Naive thymus-derived CD8-positive, alpha-beta T cell (primary cell): ENCODE data around the gene ZEB2. TPM values are rescaled to one million over a fixed set of nuclear protein-coding genes. Genes with fewer than 3 reads are reported as not detected.

Experiments
- ATAC-seq, 2 donors: fragments of 150-1000 bp; cut with Tn5 transposase in 1 of 2; sonication (Bioruptor Pico), chemical (Tn5 transposase) in 1 of 2; 1 replicate in 1 of 2; 2 replicates in 1 of 2; pipeline ENCODE4 v1.10.0; 2021; ENCODE audit warnings: mild to moderate bottlenecking in 2 of 2, moderate library complexity in 2 of 2
- POLR2A ChIA-PET: fragments of 350-600 bp; sonication (Branson Sonifier 250); formaldehyde crosslinking; loops from one replicate; lab custom pipeline; 2021; ENCODE audit warnings: antibody characterized with exemption; lab: Charles Lee
- DNase-seq, 10 donors: peaks; one replicate each; pipeline versions ENCODE4 v3.0.0 to v3.0.0-alpha.2; 2020 to 2022
- H3K27ac Mint-ChIP-seq, 10 donors: one replicate each; pipeline ENCODE4 v1.8.0; 2020 to 2022; ENCODE audit warnings: mild to moderate bottlenecking in 10 of 10, mixed read lengths in 10 of 10, moderate library complexity in 4 of 10, inconsistent platforms in 1 of 10
- H3K27me3 Mint-ChIP-seq, 5 donors: one replicate each; pipeline ENCODE4 v1.8.0; 2021 to 2022; ENCODE audit warnings: mixed read lengths in 5 of 5
- H3K36me3 Mint-ChIP-seq, 3 donors: one replicate each; pipeline ENCODE4 v1.8.0; 2020 to 2022; ENCODE audit warnings: mixed read lengths in 3 of 3, mild to moderate bottlenecking in 2 of 3, inconsistent platforms in 1 of 3
- H3K4me1 Mint-ChIP-seq, 4 donors: one replicate each; pipeline ENCODE4 v1.8.0; 2021 to 2022; ENCODE audit warnings: mixed read lengths in 4 of 4
- H3K4me3 Mint-ChIP-seq, 10 donors: one replicate each; pipeline ENCODE4 v1.8.0; 2020 to 2022; ENCODE audit warnings: mild to moderate bottlenecking in 10 of 10, mixed read lengths in 10 of 10, moderate library complexity in 6 of 10, inconsistent platforms in 1 of 10
- H3K9me3 Mint-ChIP-seq, 9 donors: one replicate each; pipeline ENCODE4 v1.8.0; 2020 to 2022; ENCODE audit warnings: mixed read lengths in 9 of 9, mild to moderate bottlenecking in 3 of 9, inconsistent platforms in 1 of 9, moderate library complexity in 1 of 9
- polyA plus RNA-seq, 3 donors: library from polyadenylated mRNA; unstranded; fragments of 300-500 nt; fragmentation: Illumina TruSeq; gene quantifications; one replicate each; pipeline ENCODE4 v1.2.3, GENCODE V29; 2021
- total RNA-seq, 8 experiments: library from RNA in 2 of 8; stranded (reverse) in 2 of 8; gene quantifications; one replicate each; pipeline ENCODE4 v1.2.3 and lab custom pipeline; 2021 to 2026

The ZEB2 gene
- total and polyA plus RNA-seq, 5 experiments from 2014 or later: 0.08 to 18.8 (median 8.2) TPM

DNA sequence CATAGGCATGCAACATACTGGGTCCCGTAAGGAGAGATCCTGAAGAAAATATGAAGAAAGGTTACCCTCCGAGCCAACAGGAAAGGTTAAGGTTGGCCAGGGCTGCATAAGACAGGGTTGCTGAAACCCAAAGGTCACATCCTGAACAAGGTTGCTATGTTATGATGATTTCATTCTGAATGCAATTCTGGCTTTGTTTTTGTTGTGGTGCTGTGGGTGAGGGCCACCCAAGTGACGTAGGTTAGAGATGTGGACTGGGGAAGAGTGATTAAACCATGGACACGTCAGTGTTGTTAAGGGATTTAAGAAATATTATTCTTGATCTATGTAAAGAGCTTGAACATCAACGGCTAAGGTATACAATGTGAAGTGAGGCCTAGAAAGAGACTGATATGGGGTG, 60.0 kb downstream of the ZEB2 start:
- H3K9me3 Mint-ChIP-seq: no peaks in the 10 kb centered on the region
- H3K4me1 Mint-ChIP-seq: peaks cover 0 to 70% (median 3%) of the 10 kb centered on the region in 4 donors
- DNase-seq: peak in 3 of 10 donors; percentile 18 to 69 (median 29)
- H3K27me3 Mint-ChIP-seq: peaks cover 0 to 24% (median 2%) of the 10 kb centered on the region in 5 donors
- POLR2A ChIA-PET: no interaction called here
- H3K27ac Mint-ChIP-seq: peak overlapping the region in 7 of 10 donors; percentile 2 to 90 (median 39)
- peak overlapping the region in 2 of 10 donors; percentile 36 to 38 for H3K4me3 Mint-ChIP-seq
- no peaks in the 10 kb centered on the region for H3K36me3 Mint-ChIP-seq
- ATAC-seq: peak; percentile 56 to 57

DNA sequence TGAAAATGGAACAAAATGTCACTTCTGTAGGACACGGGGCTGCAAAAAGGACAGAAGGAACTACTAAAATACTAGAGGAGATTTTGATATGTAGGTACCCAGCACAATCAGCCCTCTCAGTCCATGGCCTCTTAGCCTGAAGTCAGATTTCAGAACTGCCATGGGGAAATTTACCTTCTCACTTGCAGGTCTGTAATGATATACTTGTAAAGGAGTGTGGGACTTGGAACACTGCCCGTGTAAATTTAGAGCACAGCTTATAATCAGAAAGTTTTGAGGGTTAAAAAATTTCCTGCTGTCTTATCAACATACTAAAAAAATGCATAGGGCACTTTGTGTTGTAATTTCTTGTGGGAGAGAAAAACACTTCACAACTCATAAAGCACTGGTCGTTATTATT, 60.6 kb downstream of the ZEB2 start:
- H3K9me3 Mint-ChIP-seq: no peaks in the 10 kb centered on the region
- no peak for DNase-seq
- peaks cover 0 to 76% (median 8%) of the 10 kb centered on the region in 4 donors for H3K4me1 Mint-ChIP-seq
- H3K4me3 Mint-ChIP-seq: peak overlapping the region in 2 of 10 donors; percentile 36 to 38
- peaks cover 0 to 24% (median 4%) of the 10 kb centered on the region in 5 donors for H3K27me3 Mint-ChIP-seq
- no peak for ATAC-seq
- POLR2A ChIA-PET: no interaction called here
- no peaks in the 10 kb centered on the region for H3K36me3 Mint-ChIP-seq
- H3K27ac Mint-ChIP-seq: peak overlapping the region in 5 of 10 donors; percentile 6 to 90 (median 63)

DNA sequence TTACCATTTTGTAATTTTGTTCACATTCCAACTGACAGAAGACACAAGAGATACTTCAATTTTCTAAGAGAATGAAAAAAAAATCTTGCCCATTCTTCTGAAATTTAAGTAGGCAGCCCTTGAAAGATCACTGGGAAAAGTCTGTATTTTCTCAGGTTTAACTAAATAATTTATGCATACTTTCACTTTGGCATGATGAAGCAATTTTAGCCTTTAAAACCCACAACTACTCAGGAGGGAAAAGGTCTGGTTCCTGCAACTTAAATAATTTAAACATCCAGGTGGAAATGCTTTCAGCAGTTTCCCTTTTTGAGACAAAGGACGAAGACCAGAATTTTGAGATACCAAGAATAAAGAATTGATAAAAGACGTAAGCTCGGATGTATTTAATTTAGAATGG, 61.4 kb downstream of the ZEB2 start:
- H3K27ac Mint-ChIP-seq: peak overlapping the region in 2 of 10 donors; percentile 79 to 90
- peaks cover 0 to 84% (median 9%) of the 10 kb centered on the region in 4 donors for H3K4me1 Mint-ChIP-seq
- peak overlapping the region in 1 of 10 donors; percentile 7 for H3K4me3 Mint-ChIP-seq
- POLR2A ChIA-PET: no interaction called here
- H3K9me3 Mint-ChIP-seq: no peaks in the 10 kb centered on the region
- DNase-seq (no peak), ATAC-seq (no peak)
- H3K27me3 Mint-ChIP-seq: peaks cover 0 to 24% (median 4%) of the 10 kb centered on the region in 5 donors
- no peaks in the 10 kb centered on the region for H3K36me3 Mint-ChIP-seq

DNA sequence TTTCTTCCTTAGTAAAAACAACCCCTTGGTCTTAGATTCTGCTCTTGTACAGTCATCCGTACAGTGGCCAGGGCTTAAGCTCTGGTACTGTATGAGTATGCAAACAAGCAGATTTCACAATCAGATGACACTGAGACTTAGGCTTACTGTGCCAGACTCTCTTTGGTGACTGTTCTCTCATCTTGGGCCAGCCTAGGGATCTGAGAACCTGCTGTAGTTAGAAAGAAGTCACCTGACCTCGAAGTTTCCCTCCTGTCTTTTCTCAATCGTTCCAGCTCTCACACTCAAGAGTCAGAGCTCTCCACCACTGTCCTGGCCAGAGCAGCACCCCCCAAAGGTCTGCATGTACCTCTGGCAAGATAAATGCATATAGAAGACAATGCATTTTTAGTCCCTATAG, 63.2 kb downstream of the ZEB2 start:
- no peaks in the 10 kb centered on the region for H3K36me3 Mint-ChIP-seq
- POLR2A ChIA-PET: no interaction called here
- H3K4me1 Mint-ChIP-seq: peaks cover 5 to 93% (median 22%) of the 10 kb centered on the region in 4 donors
- peak overlapping the region in 3 of 10 donors; percentile 43 to 90 (median 79) for H3K27ac Mint-ChIP-seq
- H3K27me3 Mint-ChIP-seq: peaks cover 0 to 24% (median 7%) of the 10 kb centered on the region in 5 donors
- H3K4me3 Mint-ChIP-seq: peak overlapping the region in 1 of 10 donors; percentile 26
- ATAC-seq: no peak
- no peak for DNase-seq
- no peaks in the 10 kb centered on the region for H3K9me3 Mint-ChIP-seq

DNA sequence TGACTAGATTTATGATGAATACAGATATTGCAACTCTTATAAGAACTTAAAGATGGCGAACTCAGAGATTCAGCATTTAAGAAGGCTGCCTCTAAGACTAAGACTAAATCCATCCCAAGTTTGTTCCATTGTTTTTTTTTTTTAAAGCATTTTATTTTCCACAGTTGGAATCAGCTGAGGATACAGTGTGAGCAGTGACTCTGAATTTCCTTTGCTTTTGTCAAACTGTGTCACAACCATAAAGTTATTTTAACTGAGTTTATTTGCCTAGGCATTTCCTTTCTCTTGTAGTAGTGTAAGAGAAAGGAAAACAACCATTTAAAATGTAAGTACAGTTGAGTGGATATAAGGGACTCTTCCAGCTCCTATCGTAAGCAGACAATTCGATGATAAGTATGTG, 63.9 kb downstream of the ZEB2 start:
- Mint-ChIP-seq H3K27ac (peak overlapping the region in 2 of 10 donors; percentile 55 to 79), H3K9me3 (no peaks in the 10 kb centered on the region), H3K4me1 (peaks cover 5 to 89% (median 22%) of the 10 kb centered on the region in 4 donors), H3K36me3 (no peaks in the 10 kb centered on the region), H3K27me3 (peaks cover 0 to 24% (median 9%) of the 10 kb centered on the region in 5 donors), H3K4me3 (no peak overlapping the region)
- ATAC-seq: no peak
- DNase-seq: no peak
- POLR2A ChIA-PET: no interaction called here

DNA sequence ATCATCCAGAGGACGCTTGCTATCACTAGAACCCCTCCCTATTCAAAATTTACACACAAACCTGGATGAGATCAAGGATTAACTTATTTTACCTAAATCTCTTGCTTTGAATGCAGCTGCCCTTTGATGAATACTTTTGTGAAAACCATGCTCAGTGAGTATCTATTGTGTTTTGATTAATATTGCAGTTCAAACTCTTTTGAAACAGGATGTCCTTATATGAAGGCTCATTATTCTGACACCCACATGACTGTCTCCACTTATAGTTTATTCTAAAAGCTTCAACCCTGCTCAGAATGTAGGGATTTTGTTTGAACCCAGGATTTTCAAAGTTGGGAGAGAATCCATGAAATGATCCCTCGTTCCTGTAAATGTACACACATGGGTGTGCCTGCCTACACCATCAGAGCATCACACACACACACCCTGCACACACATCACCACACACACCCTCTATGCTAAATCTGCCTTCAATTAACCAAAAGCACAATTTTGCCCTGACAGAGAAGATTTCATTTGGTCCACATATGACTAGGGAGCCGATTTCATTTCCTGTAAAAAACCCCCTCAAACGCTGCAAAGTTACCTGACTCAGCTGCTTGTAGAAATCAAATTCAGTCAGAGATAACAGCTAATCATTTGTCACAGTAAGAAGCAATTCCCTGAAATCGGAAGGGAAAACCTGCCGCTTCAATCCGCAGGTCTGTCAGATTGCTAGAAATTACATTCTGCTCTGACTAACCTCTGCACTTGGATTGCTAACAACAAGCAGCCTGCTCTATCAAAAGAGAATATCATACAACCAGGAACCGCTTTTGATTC, 65.2 kb downstream of the ZEB2 start:
- DNase-seq: no peak
- Mint-ChIP-seq H3K27ac (peak overlapping the region in 3 of 10 donors; percentile 55 to 85 (median 76)), H3K9me3 (no peaks in the 10 kb centered on the region), H3K4me1 (peaks cover 5 to 87% (median 22%) of the 10 kb centered on the region in 4 donors), H3K27me3 (peaks cover 0 to 24% (median 9%) of the 10 kb centered on the region in 5 donors), H3K36me3 (no peaks in the 10 kb centered on the region), H3K4me3 (peak overlapping the region in 4 of 10 donors; percentile 5 to 41 (median 19))
- ATAC-seq: no peak
- POLR2A ChIA-PET: no interaction called here

- no peaks in the 10 kb centered on the region for H3K9me3 Mint-ChIP-seq
- no peaks in the 10 kb centered on the region for H3K36me3 Mint-ChIP-seq
- ATAC-seq (no peak), DNase-seq (no peak)
- H3K27ac Mint-ChIP-seq: peak overlapping the region in 3 of 10 donors; percentile 70 to 85 (median 73)
- H3K4me3 Mint-ChIP-seq: peak overlapping the region in 1 of 10 donors; percentile 34
- POLR2A ChIA-PET: no interaction called here
- H3K4me1 Mint-ChIP-seq: peaks cover 5 to 84% (median 21%) of the 10 kb centered on the region in 4 donors
- peaks cover 0 to 24% (median 9%) of the 10 kb centered on the region in 5 donors for H3K27me3 Mint-ChIP-seq
Measured at GRCh38 chr2:144453486-144454158, 66.3 kb downstream of the ZEB2 start.

- peaks cover 5 to 83% (median 21%) of the 10 kb centered on the region in 4 donors for H3K4me1 Mint-ChIP-seq
- POLR2A ChIA-PET: no interaction called here
- DNase-seq (no peak), ATAC-seq (no peak)
- H3K4me3 Mint-ChIP-seq: peak overlapping the region in 9 of 10 donors; percentile 23 to 80 (median 61)
- H3K9me3 Mint-ChIP-seq: no peaks in the 10 kb centered on the region
- peaks cover 0 to 24% (median 9%) of the 10 kb centered on the region in 5 donors for H3K27me3 Mint-ChIP-seq
- H3K27ac Mint-ChIP-seq: peak overlapping the region in 3 of 10 donors; percentile 70 to 85 (median 73)
- no peaks in the 10 kb centered on the region for H3K36me3 Mint-ChIP-seq
Measured at GRCh38 chr2:144452989-144453336, 67.0 kb downstream of the ZEB2 start.

- H3K4me3 Mint-ChIP-seq: peak overlapping the region in 9 of 10 donors; percentile 34 to 80 (median 62)
- DNase-seq (peak in 1 of 10 donors; percentile 8), ATAC-seq (no peak)
- H3K9me3 Mint-ChIP-seq: no peaks in the 10 kb centered on the region
- POLR2A ChIA-PET: interaction anchor here (0.5 kb wide), 1 partner anchor 73 kb away, joined by 3 read pairs; no protein-coding TSS in a partner anchor
- H3K36me3 Mint-ChIP-seq: no peaks in the 10 kb centered on the region
- peaks cover 5 to 78% (median 20%) of the 10 kb centered on the region in 4 donors for H3K4me1 Mint-ChIP-seq
- peaks cover 0 to 19% (median 7%) of the 10 kb centered on the region in 5 donors for H3K27me3 Mint-ChIP-seq
- H3K27ac Mint-ChIP-seq: peak overlapping the region in 3 of 10 donors; percentile 69 to 85 (median 70)
Measured at GRCh38 chr2:144452169-144452988, 67.5 kb downstream of the ZEB2 start.

DNA sequence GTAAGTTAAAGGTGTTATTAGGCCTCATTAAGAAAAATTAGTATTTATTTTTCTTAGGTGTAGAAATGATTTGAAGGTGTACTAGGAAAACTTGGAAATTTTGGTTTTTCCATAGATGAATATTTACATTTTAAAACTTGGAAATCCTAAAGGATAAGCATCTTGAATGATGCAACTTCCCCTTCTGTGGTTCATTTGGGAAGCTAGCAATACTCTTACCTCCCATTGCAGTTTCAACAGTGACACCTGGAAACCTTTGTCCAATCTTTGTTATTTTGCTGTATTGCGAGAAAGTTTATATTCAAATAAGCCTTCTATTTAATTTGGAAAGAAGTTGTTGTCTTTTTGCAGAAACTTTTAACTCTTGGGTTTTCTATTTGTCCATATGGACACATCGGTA, 68.5 kb downstream of the ZEB2 start:
- no peak overlapping the region for H3K27ac Mint-ChIP-seq
- ATAC-seq (no peak), DNase-seq (no peak)
- H3K27me3 Mint-ChIP-seq: peaks cover 0 to 10% (median 8%) of the 10 kb centered on the region in 5 donors
- no peaks in the 10 kb centered on the region for H3K9me3 Mint-ChIP-seq
- no peak overlapping the region for H3K4me3 Mint-ChIP-seq
- POLR2A ChIA-PET: no interaction called here
- no peaks in the 10 kb centered on the region for H3K36me3 Mint-ChIP-seq
- H3K4me1 Mint-ChIP-seq: peaks cover 5 to 74% (median 20%) of the 10 kb centered on the region in 4 donors

DNA sequence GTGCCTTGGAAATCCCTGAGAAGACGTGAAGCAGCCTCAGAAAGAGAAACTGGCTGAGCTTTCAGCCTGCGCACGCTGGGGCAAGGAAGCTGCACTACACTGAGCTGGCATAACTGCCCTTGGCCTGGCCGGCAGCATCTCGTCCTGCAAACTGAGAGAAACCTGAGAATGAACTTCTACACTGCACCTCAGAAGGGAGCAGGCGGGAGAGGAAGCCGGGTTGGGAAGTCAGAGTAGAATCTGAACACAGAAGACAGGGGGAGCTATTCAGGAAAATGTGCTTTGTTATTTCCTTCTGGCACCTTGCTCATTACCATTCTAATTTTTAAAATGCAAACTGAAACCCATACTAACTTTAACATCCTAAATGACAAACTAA, 70.9 kb downstream of the ZEB2 start:
- Mint-ChIP-seq H3K27ac (peak overlapping the region in 1 of 10 donors; percentile 82), H3K9me3 (no peaks in the 10 kb centered on the region), H3K4me3 (peak overlapping the region in 2 of 10 donors; percentile 1 to 77), H3K36me3 (no peaks in the 10 kb centered on the region), H3K4me1 (peaks cover 5 to 70% (median 14%) of the 10 kb centered on the region in 4 donors), H3K27me3 (peaks cover 0 to 7% (median 0%) of the 10 kb centered on the region in 5 donors)
- ATAC-seq (no peak), DNase-seq (no peak)
- POLR2A ChIA-PET: interaction anchor here (0.6 kb wide), 1 partner anchor 199 kb away, joined by 3 read pairs; no protein-coding TSS in a partner anchor
